Upper lobe of right lung (tissue), 1 donor: ENCODE results near the gene CHMP1B. TPM values are rescaled to one million over a fixed set of nuclear protein-coding genes. Genes with fewer than 3 reads are reported as not detected.

Experiments
- ATAC-seq: fragments of 200-7000 bp; cut with Tn5 transposase; one replicate; pipeline ENCODE4 v1.9.1; 2020; ENCODE audit warnings: mild to moderate bottlenecking, moderate library complexity
- DNase-seq: peaks from one replicate; pipeline ENCODE4 v3.0.0-alpha.2; 2020
- H3K27ac ChIP-seq: fragments of 200-600 bp; one replicate; pipeline ENCODE4 v1.8.0; 2022
- H3K27me3 ChIP-seq: fragments of 200-600 bp; one replicate; pipeline ENCODE4 v1.8.0; 2022; ENCODE audit warnings: mild to moderate bottlenecking
- H3K36me3 ChIP-seq: fragments of 200-600 bp; one replicate; pipeline ENCODE4 v1.8.0; 2022
- H3K4me1 ChIP-seq: fragments of 200-600 bp; one replicate; pipeline ENCODE4 v1.8.0; 2022
- H3K4me3 ChIP-seq: fragments of 200-600 bp; one replicate; pipeline ENCODE4 v1.8.0; 2022; ENCODE audit warnings: mild to moderate bottlenecking
- H3K9me3 ChIP-seq: fragments of 200-600 bp; one replicate; pipeline ENCODE4 v1.8.0; 2022
- intact Hi-C: fragments of 100-400 bp; cut with DNase I; formaldehyde crosslinking; loops from one replicate; pipeline ENCODE4 v1.11.0; 2022
- total RNA-seq: library from RNA; stranded (reverse); fragmentation: NEBNext Ultra II Directional; extraction: Animal tissue kit (Norgen Biotek cat#: 25700); gene quantifications from one replicate; pipeline ENCODE4 v1.2.1, GENCODE V29; 2021
- TF ChIP-seq, protein P1 (sequence below): fragments of 200-600 bp; IDR thresholded peaks from one replicate; pipeline ENCODE4 v1.8.0; 2022; ENCODE audit warnings: antibody characterized with exemption
- donor health status: DM: no; HTN: yes; CAD: no; lungs with severe emphysema.

CHMP1B gene
- total RNA-seq, 1 donor from 2014 or later = 42.6 TPM

DNA sequence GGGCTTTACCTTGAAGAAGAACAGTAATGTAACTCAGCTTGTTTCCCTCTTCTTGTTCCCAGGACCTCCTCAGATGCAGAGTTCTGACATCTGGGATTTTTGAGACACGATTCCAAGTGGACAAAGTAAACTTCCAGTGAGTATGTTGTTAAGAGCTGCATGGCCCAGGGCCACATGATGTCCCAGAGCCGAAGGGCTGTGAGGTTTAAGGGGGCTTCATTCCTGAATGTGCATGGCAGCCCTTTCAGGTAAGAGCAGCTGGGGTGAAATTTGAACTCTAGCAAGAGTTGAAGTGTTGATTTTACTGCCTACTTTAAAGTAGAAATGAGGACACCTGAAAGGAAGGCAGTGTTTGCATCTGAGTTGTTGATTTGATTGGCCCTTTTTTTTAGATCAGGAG is 13.3 kb downstream of the CHMP1B start:
- H3K27me3 ChIP-seq = no peaks in the 10 kb centered on the region
- intact Hi-C loops = no loop called here
- H3K36me3 ChIP-seq = no peaks in the 10 kb centered on the region
- H3K4me3 ChIP-seq = no peak overlapping the region
- H3K27ac ChIP-seq = no peak overlapping the region
- no peak for DNase-seq
- H3K4me1 ChIP-seq = no peaks in the 10 kb centered on the region
- TF ChIP-seq, protein P1, sequence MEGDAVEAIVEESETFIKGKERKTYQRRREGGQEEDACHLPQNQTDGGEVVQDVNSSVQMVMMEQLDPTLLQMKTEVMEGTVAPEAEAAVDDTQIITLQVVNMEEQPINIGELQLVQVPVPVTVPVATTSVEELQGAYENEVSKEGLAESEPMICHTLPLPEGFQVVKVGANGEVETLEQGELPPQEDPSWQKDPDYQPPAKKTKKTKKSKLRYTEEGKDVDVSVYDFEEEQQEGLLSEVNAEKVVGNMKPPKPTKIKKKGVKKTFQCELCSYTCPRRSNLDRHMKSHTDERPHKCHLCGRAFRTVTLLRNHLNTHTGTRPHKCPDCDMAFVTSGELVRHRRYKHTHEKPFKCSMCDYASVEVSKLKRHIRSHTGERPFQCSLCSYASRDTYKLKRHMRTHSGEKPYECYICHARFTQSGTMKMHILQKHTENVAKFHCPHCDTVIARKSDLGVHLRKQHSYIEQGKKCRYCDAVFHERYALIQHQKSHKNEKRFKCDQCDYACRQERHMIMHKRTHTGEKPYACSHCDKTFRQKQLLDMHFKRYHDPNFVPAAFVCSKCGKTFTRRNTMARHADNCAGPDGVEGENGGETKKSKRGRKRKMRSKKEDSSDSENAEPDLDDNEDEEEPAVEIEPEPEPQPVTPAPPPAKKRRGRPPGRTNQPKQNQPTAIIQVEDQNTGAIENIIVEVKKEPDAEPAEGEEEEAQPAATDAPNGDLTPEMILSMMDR = no peak
- H3K9me3 ChIP-seq = no peaks in the 10 kb centered on the region
- no peak for ATAC-seq

DNA sequence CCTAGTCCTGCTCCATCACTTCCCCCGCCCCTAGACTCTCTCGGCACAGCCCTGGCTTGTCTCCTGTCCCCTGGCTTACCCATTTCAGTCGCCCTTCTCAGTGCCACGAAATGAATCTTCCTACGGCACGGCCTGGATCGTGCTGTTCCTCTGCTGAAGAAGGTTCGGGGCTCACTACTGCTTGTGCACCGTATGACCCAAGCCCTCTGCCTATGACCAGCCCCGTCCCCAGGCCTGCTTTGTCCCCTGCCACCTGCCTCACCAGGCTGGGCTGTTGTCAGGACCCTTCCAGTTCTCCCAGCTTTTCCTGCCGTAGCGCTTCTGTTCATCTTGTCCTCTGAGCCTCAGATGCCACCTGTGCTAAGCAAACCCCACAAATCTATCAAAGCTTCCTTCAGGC is 13.9 kb downstream of the CHMP1B start:
- no peak overlapping the region for H3K27ac ChIP-seq
- no peaks in the 10 kb centered on the region for H3K4me1 ChIP-seq
- TF ChIP-seq, protein P1 = no peak
- DNase-seq (no peak), ATAC-seq (no peak)
- H3K4me3 ChIP-seq = no peak overlapping the region
- H3K36me3 ChIP-seq = no peaks in the 10 kb centered on the region
- H3K9me3 ChIP-seq = no peaks in the 10 kb centered on the region
- intact Hi-C loops = no loop called here
- H3K27me3 ChIP-seq = no peaks in the 10 kb centered on the region

DNA sequence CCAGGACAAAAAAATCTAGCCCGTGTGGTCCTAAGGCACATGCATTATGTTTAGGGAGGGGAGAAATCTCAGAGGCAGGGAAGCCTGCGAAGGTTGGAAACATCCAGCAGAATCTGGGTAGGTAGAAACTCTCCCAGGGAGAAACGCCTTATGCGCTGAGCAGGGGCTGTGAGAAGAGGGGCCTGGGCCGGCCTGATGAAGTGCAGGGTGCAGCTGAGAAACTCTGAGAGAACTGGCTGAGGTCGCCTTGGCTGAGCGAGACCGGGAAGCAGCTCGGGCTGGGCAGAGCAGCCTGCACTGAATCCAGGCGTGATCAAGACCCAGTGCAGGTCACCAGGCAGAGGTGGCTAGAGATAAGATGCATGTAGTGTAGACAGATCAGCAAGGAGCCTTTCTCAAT is 15.1 kb downstream of the CHMP1B start:
- Histone ChIP-seq H3K27me3 (no peaks in the 10 kb centered on the region), H3K9me3 (no peaks in the 10 kb centered on the region), H3K4me3 (no peak overlapping the region), H3K4me1 (no peaks in the 10 kb centered on the region), H3K36me3 (no peaks in the 10 kb centered on the region), H3K27ac (no peak overlapping the region)
- intact Hi-C loops = no loop called here
- no peak for DNase-seq
- TF ChIP-seq, protein P1 = no peak
- ATAC-seq = peak; percentile 10

DNA sequence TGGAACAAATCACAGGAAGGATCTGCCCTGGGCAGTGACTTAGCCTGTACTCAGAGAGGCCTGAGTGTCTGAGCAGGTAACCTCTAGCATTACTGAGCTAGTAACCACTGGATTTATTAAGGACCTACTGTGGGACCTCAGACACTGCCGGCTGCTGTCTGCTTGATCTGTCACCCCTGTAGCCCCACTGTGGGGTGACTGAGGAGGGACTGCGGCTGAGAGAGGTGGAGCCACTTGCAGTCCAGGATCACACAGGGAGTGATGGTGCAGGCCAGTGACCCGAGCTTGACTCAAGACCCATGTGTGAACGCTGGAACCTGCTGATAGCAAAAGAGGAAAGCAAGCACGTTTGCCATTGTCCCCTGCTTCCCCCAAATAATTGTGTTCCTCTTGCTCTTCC is 15.6 kb downstream of the CHMP1B start:
- Histone ChIP-seq H3K36me3 (no peaks in the 10 kb centered on the region), H3K27ac (no peak overlapping the region), H3K4me1 (no peaks in the 10 kb centered on the region), H3K4me3 (no peak overlapping the region), H3K9me3 (no peaks in the 10 kb centered on the region), H3K27me3 (no peaks in the 10 kb centered on the region)
- TF ChIP-seq, protein P1 = no peak
- DNase-seq = no peak
- ATAC-seq = peak; percentile 8
- intact Hi-C loops = no loop called here

DNA sequence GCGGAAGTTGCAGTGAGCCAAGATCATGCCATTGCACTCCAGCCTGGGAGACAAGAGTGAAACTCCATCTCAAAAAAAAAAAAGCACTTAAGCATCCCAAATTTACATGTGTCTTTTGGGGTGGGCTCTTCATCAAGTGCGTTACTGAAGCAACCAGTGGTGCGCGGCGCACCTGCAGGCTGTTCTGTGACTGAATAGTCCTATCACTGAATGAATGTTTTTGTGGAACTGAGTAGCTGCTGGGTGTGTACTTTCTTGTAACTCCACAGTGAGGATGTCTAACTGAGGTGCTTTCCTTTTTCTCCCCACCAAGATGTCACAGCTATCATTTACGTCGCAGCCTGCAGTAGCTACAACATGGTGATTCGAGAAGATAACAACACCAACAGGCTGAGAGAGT is 17.0 kb downstream of the CHMP1B start:
- DNase-seq (no peak), ATAC-seq (no peak)
- intact Hi-C loops = no loop called here
- Histone ChIP-seq H3K36me3 (no peaks in the 10 kb centered on the region), H3K27ac (no peak overlapping the region), H3K9me3 (no peaks in the 10 kb centered on the region), H3K4me1 (no peaks in the 10 kb centered on the region), H3K27me3 (no peaks in the 10 kb centered on the region), H3K4me3 (no peak overlapping the region)
- TF ChIP-seq, protein P1 = no peak

DNA sequence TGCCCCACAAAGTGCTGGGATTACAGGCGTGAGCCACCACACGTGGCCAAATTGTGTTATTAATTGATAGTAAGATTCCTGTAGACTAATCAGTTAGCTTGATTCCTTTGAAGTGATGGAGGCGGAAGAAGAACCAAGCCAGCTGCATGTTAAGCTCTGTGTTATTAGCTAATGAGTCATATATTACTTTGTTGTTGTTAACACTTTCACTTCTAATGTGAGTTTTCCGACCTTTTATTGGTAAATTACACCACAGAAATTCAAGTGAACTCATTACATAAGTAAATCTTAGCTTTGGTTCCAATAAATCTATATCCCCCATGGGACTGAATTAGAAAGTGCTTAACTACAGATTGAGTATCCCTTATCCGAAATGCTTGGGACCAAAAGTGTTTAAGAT is 20.3 kb downstream of the CHMP1B start:
- H3K36me3 ChIP-seq = no peaks in the 10 kb centered on the region
- intact Hi-C loops = no loop called here
- H3K27me3 ChIP-seq = no peaks in the 10 kb centered on the region
- TF ChIP-seq, protein P1 = no peak
- no peaks in the 10 kb centered on the region for H3K9me3 ChIP-seq
- DNase-seq (no peak), ATAC-seq (no peak)
- no peak overlapping the region for H3K27ac ChIP-seq
- no peaks in the 10 kb centered on the region for H3K4me1 ChIP-seq
- H3K4me3 ChIP-seq = no peak overlapping the region
